HG03439 (cell line): Measurements from ENCODE around the gene TCERG1L.

Source experiments
- ATAC-seq: cut with Tn5 transposase; IDR thresholded peaks from one replicate; pipeline ENCODE4 v1.9.1; 2021; ENCODE audit warnings: mild to moderate bottlenecking, moderate library complexity; ENCODE audit not compliant: unreplicated experiment

Gene TCERG1L

GRCh38 chr10:131131726-131132591, 179.6 kb downstream of the TCERG1L start:
- no peak for ATAC-seq

- no peak for ATAC-seq
Measured at GRCh38 chr10:131130025-131130424, 181.5 kb downstream of the TCERG1L start.

DNA sequence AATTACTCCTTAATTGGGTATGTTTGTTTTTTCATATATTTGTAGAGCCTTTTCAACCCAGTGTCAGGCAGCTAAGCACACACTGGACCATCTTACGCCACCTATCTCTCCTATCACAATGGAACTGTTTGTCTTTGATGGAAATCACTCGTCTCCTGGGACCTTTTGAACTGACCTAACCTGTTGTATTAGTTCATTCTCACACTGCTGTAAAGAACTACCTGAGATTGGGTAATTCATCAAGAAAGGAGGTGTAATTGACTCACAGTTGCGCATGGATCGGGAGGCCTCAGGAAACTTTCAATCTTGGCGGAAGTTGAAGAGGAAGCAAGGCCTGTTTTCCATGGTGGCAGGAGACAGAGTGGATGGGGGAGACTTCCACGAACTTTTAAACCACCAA, 182.0 kb downstream of the TCERG1L start:
- no peak for ATAC-seq

DNA sequence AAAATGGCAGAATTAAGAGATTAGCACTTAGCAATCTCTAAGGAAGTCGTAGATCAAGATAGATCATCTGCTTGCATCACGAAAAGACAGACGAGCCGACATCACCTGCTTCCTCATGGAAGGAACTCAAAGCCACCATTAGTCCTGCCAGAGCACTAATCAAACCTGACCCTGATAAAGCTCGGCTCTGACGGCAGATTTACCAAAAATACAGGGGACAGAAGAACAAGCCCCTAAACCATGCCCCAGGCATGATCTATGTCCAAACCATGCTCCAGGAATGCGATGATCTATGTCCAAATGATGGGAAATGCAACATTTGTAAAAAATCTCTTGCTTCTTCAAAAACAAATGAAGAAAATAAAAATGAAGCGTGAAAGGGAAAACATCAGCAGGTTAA, 182.8 kb downstream of the TCERG1L start:
- no peak for ATAC-seq

- no peak for ATAC-seq
Measured at GRCh38 chr10:131127610-131128009, 183.9 kb downstream of the TCERG1L start.

GRCh38 chr10:131127138-131127589, 184.4 kb downstream of the TCERG1L start:
- no peak for ATAC-seq

GRCh38 chr10:131126321-131127137, 185.0 kb downstream of the TCERG1L start:
- no peak for ATAC-seq

DNA sequence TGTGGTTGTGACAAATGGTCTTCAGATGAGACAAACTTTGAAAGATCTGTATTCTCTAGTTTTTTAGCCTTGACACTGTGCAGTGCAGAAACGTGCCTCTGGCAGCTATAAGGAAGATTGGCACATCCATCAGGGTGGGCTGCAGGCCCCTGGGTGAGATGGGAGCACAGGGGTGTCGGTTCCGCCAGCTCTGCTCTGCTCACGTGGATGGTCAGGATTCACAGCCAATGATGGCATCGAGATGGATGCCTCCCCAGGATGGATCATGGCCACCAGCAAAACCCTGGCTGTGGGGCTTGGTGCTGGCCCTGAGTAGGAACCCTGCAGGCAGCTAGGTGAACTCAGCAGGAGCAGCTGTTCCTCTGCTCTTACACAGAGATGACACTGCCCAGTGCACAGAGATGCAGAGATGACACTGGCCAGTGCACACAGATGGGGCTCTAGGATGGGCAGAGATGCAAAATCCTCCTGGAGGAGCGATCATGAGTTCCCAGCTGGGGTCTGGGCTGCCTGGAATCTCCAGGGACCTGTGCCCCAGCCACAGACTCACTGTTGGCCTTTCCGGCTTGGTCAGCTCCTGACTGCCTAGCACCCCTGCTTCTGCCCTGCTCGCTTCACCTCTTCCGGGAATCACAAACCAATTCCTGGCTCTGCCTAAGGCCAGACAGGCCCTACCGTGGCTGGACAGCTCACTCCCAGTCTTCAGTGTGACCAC, 185.9 kb downstream of the TCERG1L start:
- ATAC-seq = no peak

DNA sequence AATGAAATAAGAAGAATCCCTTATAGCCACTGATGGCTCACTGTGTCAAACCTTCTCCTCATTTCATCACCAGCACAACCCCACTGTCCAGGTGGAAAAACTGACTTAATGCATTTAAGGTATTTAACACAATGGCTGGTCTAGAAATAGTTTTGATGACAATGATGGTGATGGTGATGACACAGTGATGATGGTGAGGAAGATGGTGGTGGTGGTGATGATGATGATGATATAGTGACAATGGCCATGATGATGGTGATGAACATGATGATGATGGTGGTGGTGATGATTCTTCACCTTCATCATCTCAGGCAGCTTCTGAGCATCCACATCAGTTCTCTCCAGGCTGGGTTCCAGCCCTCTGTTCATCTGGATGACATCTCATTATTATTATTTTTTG, 186.6 kb downstream of the TCERG1L start:
- ATAC-seq = no peak

DNA sequence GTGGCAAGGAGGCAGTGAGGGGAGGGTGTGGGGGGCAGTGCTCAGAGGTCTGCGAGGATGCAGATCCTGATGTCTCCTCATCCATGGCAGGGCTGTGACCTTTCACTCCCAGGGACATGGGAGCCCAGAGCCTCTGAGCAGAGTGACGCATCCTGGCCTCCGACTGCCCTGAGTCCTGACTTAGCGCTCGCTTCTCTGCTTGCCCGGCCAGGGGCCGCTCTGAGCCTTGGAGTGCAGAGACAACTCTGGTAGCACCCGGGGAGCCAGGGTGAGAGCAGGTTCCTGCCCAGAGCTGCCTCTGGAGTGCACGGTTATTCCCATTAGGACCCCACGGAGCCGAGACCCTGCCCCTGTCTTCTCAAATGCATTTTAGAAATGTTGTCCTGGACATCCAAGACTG, 188.0 kb downstream of the TCERG1L start:
- no peak for ATAC-seq

DNA sequence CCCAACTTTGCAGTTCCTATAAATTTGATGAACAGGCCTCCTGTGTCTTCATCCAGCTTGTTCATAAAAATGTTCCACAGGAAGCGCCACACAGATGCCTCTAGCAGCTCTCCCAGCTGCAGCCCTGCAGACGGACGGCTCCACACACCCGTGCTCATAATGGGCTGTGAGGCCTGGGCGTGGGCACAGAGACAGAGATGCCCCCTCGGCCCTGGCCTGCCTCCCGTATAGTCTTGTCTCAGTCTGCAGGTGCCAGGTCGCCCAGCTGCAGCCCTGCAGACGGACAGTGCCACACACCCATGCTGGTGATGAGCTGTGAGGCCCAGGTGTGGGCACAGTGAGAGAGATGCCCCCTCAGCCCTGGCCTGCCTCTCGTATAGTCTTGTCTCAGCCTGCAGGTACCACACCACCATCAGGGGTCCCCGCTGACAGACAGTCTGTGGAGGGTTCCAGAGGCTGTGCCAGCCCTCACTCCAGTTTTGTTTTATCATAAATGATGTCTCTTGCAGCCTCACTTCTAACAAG, 189.9 kb downstream of the TCERG1L start:
- no peak for ATAC-seq

DNA sequence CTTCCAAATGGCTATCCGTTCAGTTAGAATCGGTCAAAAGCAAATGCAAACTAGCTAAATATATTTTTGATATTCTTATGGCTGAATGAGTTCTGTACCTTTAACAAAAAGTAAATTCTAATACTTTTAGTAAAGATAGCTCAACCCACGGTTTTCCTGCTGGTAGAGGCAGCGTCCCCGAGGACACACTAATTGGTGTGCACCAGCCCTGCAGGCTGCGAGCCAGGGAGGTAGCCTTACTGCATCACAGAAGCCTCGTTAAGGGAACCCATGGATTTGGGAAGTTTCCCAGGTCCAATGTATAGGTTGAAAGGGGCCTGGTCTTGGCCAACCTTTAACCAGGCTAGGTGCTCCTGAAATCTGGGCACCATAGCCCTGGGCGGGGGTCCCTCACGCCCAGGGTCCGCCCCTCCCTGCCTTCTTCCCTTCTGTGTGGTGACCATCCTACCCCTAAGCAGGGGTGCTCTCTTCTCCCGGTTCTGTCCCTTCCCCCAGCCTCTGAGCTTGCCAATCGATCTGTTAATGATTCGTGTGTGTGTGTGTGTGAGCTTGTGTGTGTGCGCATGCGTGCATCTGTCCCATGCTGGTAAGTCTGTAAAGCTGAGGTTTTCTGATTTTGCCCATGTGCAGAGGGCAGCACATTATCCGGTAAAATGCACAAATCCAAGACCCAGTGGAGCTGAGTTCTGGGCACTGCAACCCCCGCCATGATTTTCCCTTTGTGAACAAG, 191.7 kb downstream of the TCERG1L start:
- ATAC-seq = no peak

- ATAC-seq = no peak
Measured at GRCh38 chr10:131117416-131118212, 193.9 kb downstream of the TCERG1L start.

DNA sequence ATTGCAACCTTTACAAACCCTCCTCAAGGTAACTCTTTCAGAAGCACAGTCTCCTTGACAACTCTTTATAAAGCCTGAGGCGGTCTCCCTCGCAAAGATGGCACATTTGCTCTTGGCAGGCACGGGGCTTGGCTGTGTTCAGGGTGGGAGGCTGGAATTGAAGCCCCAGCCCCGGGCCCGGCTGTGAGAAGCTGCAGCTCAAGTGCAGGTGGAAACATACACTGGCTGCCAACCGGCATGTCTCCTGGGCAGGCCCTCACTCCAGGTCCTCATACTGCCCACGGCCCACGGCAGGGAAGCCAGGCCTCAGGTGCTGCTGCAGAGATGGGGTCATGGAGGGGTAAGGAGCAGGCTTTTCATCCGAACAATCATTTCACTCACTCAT, 194.5 kb downstream of the TCERG1L start:
- ATAC-seq = no peak

GRCh38 chr10:131116216-131116990, 195.1 kb downstream of the TCERG1L start:
- no peak for ATAC-seq

GRCh38 chr10:131115801-131116200, 195.7 kb downstream of the TCERG1L start:
- ATAC-seq = no peak

GRCh38 chr10:131115321-131115720, 196.2 kb downstream of the TCERG1L start:
- ATAC-seq = no peak

DNA sequence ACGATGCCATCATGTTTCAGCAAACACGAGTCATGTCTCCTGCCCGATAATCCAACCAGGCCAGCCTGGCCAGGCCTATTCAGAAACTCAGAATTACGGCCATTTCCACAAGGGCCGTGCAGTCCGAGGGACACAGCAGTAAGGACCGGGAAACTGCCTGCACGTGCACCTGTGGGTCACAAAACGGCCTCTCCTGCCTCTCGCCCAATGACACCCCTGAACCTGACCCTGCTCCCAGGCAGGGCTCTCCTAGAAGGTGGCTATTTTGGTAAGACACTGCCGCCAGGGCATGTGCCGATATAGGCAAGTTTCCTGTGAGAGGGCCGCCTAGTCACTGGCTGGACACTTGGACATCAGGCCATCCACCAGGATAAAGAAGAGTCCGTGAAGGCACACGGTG, 196.7 kb downstream of the TCERG1L start:
- ATAC-seq = no peak
